Tibial artery (tissue), 4 donors: ENCODE data around the gene EPHA5.

Experiments used
- DNase-seq, 2 donors: peaks; one replicate each; pipeline ENCODE4 v3.0.0-alpha.2; 2019
- H3K27ac ChIP-seq, 2 donors: fragments of 200-600 bp; sonication (generic) in 1 of 2; 1 replicate in 1 of 2; 2 replicates in 1 of 2; pipeline ENCODE4 v1.5.1; 2018 to 2019; ENCODE audit warnings: mild to moderate bottlenecking in 1 of 2
- H3K27me3 ChIP-seq, 2 donors: fragments of 200-600 bp; sonication (generic) in 1 of 2; one replicate each; pipeline versions ENCODE4 v1.5.1 to v1.6.0; 2016 to 2019
- H3K36me3 ChIP-seq, 3 donors: fragments of 200-600 bp; sonication (generic) in 2 of 3; one replicate each; pipeline ENCODE4 v1.5.1; 2016 to 2019; ENCODE audit warnings: mild to moderate bottlenecking in 2 of 3
- H3K4me1 ChIP-seq, 4 donors: fragments of 200-600 bp; sonication (generic) in 2 of 4; 1 replicate in 3 of 4; 2 replicates in 1 of 4; pipeline ENCODE4 v1.5.1; 2016 to 2019
- H3K4me3 ChIP-seq, 2 donors: fragments of 200-600 bp; sonication (generic) in 1 of 2; 1 replicate in 1 of 2; 2 replicates in 1 of 2; pipeline ENCODE4 v1.5.1; 2018 to 2019; ENCODE audit warnings: mild to moderate bottlenecking in 2 of 2
- H3K9me3 ChIP-seq, 3 donors: fragments of 200-600 bp; sonication (generic) in 1 of 3; one replicate each; pipeline ENCODE4 v1.5.1; 2016 to 2019
- CTCF ChIP-seq, 2 experiments: fragments of 200-600 bp in 1 of 2; fragments of 450-650 bp in 1 of 2; IDR thresholded peaks; one replicate each; pipeline ENCODE4 v1.5.1; 2017 to 2019; ENCODE audit warnings: antibody characterized with exemption in 2 of 2, mild to moderate bottlenecking in 1 of 2, moderate library complexity in 1 of 2
- intact Hi-C: fragments of 100-400 bp; cut with DNase I; formaldehyde crosslinking; loops from one replicate; pipeline ENCODE4 v1.15.0; 2023; ENCODE audit warnings: low total_unique reads

EPHA5 gene

DNA sequence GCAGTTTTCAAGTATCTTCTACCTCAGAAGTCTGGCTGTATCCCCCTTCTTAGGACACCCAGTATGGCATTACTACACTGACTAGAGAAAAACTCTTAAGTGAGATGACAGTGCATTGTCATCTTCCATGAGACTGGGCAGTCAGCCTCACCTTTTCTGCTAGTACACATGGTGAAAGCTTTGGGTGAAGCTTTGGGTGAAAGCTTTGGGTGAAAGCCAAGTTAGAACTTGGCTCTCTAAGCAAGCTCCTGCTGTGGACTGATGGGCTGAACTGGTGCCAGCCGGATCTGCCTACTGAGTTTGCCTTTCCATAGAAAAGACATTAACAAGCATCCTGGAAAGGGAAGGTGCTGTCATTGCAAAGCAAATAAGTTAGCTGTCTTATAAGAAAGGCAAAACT lies 8.8 kb downstream of the EPHA5 start:
- Histone ChIP-seq H3K27me3 (peaks cover 0 to 9% of the 10 kb centered on the region in 2 donors), H3K4me3 (no peak overlapping the region), H3K9me3 (no peaks in the 10 kb centered on the region), H3K27ac (no peak overlapping the region), H3K4me1 (no peaks in the 10 kb centered on the region), H3K36me3 (no peaks in the 10 kb centered on the region)
- intact Hi-C loops = no loop called here
- no peak for TF ChIP-seq CTCF (IDR thresholded peaks at IDR 0.05)
- no peak for DNase-seq

DNA sequence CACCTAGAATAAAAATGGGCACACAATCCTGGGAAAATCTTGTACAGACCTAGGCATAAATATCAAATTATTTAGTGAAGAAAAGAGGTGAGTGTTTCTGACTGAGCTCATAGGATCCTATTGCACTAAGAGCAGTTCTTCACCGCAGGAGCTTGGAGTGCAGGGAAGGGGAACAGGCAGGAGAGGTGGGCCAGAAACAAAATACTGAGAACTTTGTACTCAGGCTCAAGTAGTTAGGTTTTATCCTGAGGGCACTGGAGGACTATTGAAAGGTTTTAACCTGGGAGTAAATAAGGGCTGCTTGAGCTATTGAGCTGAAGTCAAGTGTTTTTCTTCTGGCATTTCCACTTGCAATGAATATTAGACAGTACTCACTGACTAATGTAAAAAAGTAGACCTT lies 12.2 kb downstream of the EPHA5 start:
- Histone ChIP-seq H3K27ac (no peak overlapping the region), H3K4me1 (no peaks in the 10 kb centered on the region), H3K27me3 (no peaks in the 10 kb centered on the region), H3K4me3 (no peak overlapping the region), H3K36me3 (no peaks in the 10 kb centered on the region), H3K9me3 (no peaks in the 10 kb centered on the region)
- TF ChIP-seq CTCF (IDR thresholded peaks at IDR 0.05) = no peak
- DNase-seq = no peak
- intact Hi-C loops = no loop called here

- intact Hi-C loops = no loop called here
- Histone ChIP-seq H3K27ac (no peak overlapping the region), H3K27me3 (no peaks in the 10 kb centered on the region), H3K4me1 (no peaks in the 10 kb centered on the region), H3K4me3 (no peak overlapping the region), H3K36me3 (no peaks in the 10 kb centered on the region), H3K9me3 (no peaks in the 10 kb centered on the region)
- no peak for TF ChIP-seq CTCF (IDR thresholded peaks at IDR 0.05)
- no peak for DNase-seq
Observed at GRCh38 chr4:65656008-65656407, 14.3 kb downstream of the EPHA5 start.

- intact Hi-C loops = no loop called here
- H3K36me3 ChIP-seq = no peaks in the 10 kb centered on the region
- DNase-seq = no peak
- no peaks in the 10 kb centered on the region for H3K9me3 ChIP-seq
- H3K4me1 ChIP-seq = no peaks in the 10 kb centered on the region
- H3K4me3 ChIP-seq = no peak overlapping the region
- H3K27me3 ChIP-seq = no peaks in the 10 kb centered on the region
- TF ChIP-seq CTCF (IDR thresholded peaks at IDR 0.05) = no peak
- H3K27ac ChIP-seq = no peak overlapping the region
Observed at GRCh38 chr4:65654976-65655375, 15.3 kb downstream of the EPHA5 start.

DNA sequence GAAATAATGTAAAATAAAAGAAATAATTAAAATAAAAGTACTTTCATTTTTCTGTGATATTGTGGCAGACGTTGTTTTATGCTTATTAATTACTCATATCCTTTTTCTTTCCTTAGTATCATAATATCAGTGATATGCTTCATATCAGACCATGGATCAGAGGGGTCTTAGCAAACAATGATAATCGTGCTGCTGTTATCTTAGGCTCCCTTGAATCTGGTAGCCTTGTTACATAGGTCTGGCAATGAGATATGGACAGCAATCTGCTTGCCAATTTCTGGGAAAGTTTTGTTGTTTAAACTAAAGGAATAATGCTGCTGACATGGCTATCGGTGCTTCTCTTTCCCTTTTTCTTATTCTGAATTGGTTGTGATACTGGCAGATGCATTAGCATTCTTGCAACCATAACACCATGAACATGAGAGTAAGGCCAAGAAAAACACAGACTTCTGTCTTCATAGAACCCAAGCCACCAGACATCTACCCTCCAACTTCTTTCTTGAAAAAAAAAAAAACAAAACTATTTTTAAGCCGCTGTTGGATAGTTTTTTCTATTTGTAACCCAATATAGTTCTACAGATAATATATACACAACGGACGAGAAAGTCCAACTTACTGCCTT lies 16.4 kb downstream of the EPHA5 start:
- H3K27ac ChIP-seq = no peak overlapping the region
- intact Hi-C loops = no loop called here
- no peaks in the 10 kb centered on the region for H3K9me3 ChIP-seq
- no peak for DNase-seq
- TF ChIP-seq CTCF (IDR thresholded peaks at IDR 0.05) = no peak
- H3K36me3 ChIP-seq = no peaks in the 10 kb centered on the region
- H3K27me3 ChIP-seq = no peaks in the 10 kb centered on the region
- H3K4me1 ChIP-seq = no peaks in the 10 kb centered on the region
- no peak overlapping the region for H3K4me3 ChIP-seq

GRCh38 chr4:65651751-65652150 lies 18.5 kb downstream of the EPHA5 start:
- Histone ChIP-seq H3K4me1 (no peaks in the 10 kb centered on the region), H3K4me3 (no peak overlapping the region), H3K9me3 (no peaks in the 10 kb centered on the region), H3K27me3 (no peaks in the 10 kb centered on the region), H3K36me3 (no peaks in the 10 kb centered on the region), H3K27ac (no peak overlapping the region)
- no peak for DNase-seq
- TF ChIP-seq CTCF (IDR thresholded peaks at IDR 0.05) = no peak
- intact Hi-C loops = no loop called here
